ENCODE data around the gene SMPD3.

Gene SMPD3

GRCh38 chr16:68367440-68367839 is 80.9 kb downstream of the SMPD3 start:
- FAIRE-seq: no peak

DNA sequence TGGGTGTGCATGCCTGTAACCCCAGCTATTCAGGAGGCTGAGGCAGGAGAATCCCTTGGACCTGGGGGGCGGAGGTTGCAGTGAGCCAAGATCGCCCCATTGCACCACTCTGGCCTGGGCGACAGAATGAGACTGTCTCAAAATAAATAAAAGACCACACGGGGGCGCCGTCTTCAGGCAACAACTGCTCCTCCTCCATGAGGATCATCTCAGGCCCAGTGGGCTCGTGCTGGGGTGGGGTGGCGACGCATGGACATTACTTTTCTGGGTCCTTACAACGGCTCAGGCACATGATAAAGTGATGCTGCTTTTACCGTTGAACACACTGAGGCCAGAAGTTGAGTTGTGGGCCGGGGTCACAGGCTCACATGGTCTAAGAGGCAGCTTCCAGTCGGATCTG is 81.3 kb downstream of the SMPD3 start:
- no peak for FAIRE-seq

GRCh38 chr16:68366062-68366461 is 82.2 kb downstream of the SMPD3 start:
- FAIRE-seq: no peak

DNA sequence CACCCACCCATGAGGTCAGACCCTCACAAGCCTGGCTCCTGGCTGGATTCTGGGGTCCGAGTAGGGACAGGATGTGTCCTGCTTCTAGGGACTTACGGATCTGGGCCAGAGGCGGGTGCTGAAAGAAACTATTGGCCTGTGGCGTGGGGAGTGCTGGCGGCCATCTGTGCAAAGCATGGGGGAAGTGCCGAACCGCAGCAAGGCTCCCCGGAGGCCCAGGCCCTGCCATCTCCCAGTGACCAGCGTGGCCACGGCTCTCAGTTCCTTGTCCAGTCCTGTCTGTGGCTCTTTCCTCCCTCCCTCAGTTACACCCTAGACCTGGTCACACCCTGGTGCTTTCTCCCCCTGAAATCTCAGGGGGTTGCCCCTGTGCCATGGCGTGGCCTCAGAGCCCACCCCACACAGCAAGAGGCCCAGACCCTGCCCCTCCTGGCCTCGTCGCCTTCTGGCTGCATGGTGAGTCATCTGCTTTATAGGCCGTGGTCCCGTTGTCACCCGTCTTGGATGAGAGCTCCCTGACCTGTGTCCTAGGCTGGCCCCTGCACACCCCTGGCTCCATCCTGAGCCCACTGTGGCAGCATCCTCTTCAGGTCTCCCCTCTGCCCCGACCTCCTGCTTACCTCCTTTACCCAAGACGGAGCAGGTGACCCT is 83.0 kb downstream of the SMPD3 start:
- FAIRE-seq: no peak

DNA sequence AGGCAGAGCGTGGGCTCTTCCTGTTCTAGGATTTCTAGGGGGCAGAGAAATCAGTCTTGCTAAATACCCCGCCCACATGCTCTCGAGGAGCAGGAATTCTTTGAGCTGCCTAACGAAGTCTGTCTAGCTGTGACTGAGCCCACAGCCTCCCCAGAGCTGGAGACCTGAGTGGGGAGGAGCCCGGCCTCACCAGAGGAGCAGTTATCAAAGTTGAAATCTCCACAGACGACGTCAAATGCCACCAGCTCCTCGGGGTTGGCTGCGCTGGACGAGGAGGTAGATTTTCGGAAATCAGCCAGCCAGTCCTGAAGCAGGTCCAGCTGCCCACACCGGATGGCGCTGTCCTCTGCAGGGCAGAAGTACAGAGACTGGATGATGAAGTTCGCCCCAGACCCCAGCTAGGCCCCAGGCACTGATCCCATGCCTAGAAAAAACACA is 83.7 kb downstream of the SMPD3 start:
- no peak for FAIRE-seq

DNA sequence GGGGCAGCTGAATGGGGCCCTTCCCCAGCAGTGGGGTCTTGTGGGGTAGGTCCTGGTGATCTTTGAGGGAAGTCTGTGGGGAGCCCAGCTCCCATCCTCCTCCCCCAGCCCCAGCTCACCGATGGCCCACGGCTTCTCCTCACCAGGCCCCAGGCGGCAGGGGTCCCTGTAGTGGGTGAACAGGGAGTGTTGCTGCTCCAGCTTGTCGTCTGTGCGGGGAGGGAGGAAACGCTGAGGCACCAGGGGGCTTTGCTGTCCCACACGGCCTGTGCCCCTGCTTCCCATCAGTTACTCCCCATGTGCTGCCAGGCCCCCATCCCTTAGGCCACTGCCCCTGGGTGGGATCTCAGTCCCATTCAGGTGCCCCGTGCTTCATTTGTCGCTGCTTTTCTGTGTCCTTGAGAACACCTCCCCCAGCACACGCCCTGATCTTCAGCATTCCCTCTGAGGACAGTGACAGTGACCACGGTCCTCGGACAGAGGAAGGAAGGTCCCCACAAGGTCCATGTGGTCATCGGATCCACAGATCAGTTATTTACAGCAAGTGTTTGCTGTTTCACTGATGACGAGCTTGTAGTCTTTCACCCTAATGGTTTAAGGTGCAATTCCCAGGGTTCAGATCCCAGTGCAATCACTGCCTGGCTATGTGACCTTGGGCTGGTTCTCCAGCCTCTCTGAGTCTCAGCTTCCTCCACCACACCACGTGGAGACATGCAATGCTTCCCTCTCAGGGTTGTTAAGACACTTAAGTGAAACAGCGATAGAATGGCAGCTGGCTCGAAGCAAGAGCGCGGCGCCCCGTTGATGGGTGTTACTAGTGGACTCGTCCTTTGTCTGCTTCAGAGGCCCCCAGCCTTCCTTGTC is 84.4 kb downstream of the SMPD3 start:
- no peak for FAIRE-seq

DNA sequence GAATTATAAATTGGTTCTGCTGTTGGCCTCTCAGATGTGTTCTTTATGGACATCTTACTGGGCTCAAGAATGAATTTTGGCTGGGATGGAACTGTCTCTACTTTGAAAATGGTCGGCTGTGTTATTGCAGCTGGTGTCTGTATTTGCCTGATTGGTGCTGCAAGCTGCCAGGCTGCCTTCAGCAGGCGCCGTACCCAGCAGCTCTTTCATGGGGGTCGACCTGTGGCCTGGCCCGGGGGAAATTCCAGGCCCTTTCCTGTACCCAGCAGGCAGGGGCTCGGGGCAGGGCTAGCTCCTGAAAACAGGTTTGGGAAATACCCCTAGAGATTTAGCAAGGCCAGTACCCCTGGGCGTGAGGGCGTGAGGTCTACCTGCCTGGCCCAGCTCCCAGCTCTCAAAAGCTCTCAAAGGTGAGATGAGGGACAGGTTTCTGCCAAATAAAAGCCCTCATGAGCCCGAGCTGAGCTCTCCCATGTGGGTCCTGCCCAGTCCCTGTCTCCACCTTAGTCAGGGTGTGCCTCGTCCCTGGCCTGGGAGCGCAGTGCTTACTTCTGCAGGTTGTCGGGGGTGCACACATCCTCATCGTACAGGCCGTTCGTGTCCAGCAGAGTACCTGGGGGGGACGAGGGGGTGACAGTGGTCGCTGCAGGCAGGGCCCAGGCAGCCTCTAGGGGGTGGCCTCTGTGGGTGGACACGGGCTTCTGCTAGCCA is 85.2 kb downstream of the SMPD3 start:
- FAIRE-seq: no peak

GRCh38 chr16:68362262-68362913 is 85.9 kb downstream of the SMPD3 start:
- no peak for FAIRE-seq

GRCh38 chr16:68361485-68361884 is 86.8 kb downstream of the SMPD3 start:
- no peak for FAIRE-seq

DNA sequence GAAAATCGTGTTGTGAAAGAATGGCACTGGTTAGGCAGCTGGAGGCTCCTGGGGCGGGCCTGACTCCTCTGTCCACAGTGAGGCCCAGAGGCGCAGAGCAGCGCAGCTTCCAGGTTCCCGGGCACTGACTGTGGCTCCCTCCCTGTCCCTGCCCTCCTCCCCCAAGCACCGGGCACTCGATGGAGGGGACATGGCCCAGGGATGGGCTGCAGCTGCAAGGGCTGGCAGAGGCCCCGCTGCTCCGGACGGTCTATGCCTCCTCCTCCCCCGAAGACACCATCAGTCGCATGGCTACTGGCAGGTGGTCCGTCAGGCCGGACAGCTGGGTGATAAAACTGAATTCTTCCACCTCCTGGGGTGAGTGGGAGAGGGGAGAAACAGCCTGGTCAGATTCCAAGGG is 87.4 kb downstream of the SMPD3 start:
- no peak for FAIRE-seq

DNA sequence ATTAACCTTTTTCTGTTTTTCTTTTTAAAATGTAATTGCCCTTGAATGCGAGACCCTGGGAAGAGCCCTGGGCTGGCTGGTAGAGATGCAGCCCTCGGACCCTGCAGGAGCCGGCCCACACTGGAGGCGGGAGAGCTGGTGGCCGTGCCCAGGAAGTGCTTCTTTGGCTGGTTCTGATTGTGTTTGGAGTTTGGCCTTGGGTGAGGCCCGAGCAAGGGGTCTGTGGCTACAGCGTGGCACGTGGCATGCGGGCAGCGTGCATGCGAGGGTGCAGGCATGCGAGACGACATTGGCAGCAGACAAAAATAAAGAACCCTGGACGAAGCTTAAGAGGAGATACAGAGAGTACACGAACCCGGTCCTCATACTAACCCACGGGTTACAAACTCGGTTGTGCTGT is 87.8 kb downstream of the SMPD3 start:
- FAIRE-seq: no peak

- no peak for FAIRE-seq
Observed at GRCh38 chr16:68359398-68360191, 88.7 kb downstream of the SMPD3 start.

DNA sequence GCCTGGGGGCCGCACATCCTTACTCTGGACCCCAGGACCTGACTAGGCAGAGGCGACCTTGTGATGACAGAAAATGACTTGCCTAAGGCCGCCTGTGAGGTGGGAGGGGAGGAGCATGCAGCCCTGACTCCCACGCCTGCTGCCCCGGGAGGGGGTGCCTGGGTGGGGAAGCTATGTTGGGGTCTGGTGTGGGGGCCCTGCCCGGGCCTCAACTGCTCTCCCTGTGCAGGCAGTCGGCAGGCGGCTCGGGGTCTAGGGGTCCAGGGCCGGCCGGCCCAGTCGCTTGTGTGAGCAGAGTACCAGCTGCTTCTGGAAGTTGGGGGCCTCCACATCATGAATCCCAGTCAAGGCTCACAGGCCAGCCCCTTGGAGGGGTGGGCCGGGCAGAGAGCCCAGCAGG is 89.4 kb downstream of the SMPD3 start:
- no peak for FAIRE-seq

GRCh38 chr16:68357923-68358322 is 90.4 kb downstream of the SMPD3 start:
- no peak for FAIRE-seq

DNA sequence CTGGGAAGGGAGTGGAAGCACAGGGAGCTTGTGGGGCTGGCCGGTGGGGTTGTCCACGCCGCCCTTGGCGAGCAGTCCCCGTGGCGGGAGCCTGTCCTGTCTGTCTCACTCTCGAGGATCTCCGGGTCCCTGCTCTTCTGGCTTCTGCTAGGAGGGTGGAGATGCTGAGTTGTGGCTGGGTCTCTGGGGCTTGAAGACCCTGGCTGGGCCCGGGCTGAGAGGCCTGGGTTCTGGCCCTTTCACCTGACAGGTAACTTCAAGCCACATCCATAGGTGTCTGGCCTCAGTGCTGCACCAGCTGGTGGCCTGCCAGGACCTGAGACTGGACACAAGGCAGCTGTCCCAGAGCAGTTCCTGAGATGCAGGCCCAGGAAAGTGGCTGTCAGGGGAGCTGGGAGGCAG is 90.8 kb downstream of the SMPD3 start:
- FAIRE-seq: no peak

DNA sequence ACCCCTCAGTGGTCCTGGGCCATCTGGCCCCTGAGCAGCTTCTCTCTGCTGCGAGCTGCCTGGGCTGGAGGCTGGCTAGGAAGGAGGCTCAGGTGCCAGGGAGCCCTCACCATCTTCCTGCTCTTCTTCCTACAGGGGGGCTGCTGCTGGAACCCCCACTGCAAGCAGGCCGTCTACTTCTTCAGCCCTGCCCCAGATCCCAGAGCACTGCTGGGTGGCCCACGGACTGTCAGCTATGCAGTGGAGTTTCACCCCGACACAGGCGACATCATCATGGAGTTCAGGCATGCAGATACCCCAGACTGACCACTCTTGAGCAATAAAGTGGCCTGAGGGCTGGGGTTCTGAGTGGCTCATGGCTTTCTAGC is 91.4 kb downstream of the SMPD3 start:
- FAIRE-seq: no peak

DNA sequence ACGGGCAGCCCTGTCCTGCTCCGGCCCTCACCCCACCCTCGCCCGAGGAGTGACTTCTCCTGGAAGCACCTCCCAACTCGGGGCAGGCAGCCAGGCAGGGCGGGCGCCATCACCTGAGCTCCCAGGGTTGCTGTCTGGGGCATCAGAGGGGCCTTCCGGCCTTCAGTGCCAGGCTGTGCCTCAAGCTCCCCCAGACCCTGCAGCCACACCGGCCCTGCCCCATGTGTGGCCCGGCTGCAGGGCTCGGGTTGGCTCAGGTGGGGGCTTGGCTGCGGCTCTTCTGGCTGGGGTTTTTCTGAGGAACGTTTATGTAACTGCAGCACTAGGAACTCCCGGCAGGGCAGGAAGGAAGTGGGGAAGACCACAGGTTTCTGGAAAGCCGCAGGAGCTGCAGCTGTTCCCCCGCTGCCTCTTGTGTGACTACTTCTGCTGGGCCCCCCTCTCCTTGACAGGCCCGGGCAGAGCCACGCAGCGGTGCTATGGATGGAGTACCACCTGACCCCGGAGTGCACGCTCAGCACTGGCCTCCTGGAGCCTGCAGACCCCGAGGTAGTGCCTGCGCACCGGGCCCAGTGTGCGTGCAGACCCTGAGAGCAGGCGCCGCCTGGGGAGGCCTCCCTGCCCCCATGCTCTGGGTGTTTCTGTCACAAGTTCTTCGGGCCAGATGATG is 91.9 kb downstream of the SMPD3 start:
- no peak for FAIRE-seq

- no peak for FAIRE-seq
Observed at GRCh38 chr16:68355447-68356248, 92.7 kb downstream of the SMPD3 start.

- FAIRE-seq: no peak
Observed at GRCh38 chr16:68354816-68355215, 93.5 kb downstream of the SMPD3 start.

GRCh38 chr16:68353366-68353765 is 94.9 kb downstream of the SMPD3 start:
- FAIRE-seq: no peak

DNA sequence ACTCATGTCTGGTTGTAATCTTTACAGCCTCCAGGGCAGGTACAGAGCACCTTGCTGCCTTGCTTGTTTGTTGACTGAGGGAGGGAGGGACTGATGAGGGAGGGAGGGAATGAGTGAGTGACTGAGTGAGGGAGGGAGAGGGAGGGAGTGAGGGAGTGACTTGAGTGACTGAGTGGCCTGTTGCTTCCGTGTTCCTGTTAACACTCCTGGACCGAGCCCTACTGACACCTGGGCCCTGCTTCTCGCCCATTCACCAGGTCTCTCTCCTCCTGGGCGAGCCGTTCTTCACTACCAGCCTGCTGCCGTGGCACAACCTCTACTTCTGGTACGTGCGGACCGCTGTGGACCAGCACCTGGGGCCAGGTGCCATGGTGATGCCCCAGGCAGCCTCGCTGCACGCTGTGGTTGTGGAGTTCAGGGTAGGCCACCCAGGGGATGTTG is 96.3 kb downstream of the SMPD3 start:
- FAIRE-seq: no peak

All from colon (tissue), 2 donors.